ENCODE data around the gene DHX36. TPM values are rescaled to one million over a fixed set of nuclear protein-coding genes. Genes with fewer than 3 reads are reported as not detected.

DHX36 gene, protein sequence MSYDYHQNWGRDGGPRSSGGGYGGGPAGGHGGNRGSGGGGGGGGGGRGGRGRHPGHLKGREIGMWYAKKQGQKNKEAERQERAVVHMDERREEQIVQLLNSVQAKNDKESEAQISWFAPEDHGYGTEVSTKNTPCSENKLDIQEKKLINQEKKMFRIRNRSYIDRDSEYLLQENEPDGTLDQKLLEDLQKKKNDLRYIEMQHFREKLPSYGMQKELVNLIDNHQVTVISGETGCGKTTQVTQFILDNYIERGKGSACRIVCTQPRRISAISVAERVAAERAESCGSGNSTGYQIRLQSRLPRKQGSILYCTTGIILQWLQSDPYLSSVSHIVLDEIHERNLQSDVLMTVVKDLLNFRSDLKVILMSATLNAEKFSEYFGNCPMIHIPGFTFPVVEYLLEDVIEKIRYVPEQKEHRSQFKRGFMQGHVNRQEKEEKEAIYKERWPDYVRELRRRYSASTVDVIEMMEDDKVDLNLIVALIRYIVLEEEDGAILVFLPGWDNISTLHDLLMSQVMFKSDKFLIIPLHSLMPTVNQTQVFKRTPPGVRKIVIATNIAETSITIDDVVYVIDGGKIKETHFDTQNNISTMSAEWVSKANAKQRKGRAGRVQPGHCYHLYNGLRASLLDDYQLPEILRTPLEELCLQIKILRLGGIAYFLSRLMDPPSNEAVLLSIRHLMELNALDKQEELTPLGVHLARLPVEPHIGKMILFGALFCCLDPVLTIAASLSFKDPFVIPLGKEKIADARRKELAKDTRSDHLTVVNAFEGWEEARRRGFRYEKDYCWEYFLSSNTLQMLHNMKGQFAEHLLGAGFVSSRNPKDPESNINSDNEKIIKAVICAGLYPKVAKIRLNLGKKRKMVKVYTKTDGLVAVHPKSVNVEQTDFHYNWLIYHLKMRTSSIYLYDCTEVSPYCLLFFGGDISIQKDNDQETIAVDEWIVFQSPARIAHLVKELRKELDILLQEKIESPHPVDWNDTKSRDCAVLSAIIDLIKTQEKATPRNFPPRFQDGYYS
- total RNA-seq (2022), result 76.4 and 87.3 TPM in 2 replicates
- Bru-seq, nascent RNA, result percentile 95 among the genes with signal in this experiment
- percentile 91 among the genes with signal in this experiment for BruChase-seq, experiment 1, labeled RNA remaining after a 2-hour chase
- BruChase-seq, experiment 2, labeled RNA remaining after a 6-hour chase, result percentile 89 among the genes with signal in this experiment
- long read RNA-seq, full-length matches to known transcripts, result 23 of 26 reads
- long read RNA-seq, partial matches to known transcripts, result 2 of 26 reads
- long read RNA-seq, other reads (novel, unspliced or antisense), result 1 of 26 reads

DNA sequence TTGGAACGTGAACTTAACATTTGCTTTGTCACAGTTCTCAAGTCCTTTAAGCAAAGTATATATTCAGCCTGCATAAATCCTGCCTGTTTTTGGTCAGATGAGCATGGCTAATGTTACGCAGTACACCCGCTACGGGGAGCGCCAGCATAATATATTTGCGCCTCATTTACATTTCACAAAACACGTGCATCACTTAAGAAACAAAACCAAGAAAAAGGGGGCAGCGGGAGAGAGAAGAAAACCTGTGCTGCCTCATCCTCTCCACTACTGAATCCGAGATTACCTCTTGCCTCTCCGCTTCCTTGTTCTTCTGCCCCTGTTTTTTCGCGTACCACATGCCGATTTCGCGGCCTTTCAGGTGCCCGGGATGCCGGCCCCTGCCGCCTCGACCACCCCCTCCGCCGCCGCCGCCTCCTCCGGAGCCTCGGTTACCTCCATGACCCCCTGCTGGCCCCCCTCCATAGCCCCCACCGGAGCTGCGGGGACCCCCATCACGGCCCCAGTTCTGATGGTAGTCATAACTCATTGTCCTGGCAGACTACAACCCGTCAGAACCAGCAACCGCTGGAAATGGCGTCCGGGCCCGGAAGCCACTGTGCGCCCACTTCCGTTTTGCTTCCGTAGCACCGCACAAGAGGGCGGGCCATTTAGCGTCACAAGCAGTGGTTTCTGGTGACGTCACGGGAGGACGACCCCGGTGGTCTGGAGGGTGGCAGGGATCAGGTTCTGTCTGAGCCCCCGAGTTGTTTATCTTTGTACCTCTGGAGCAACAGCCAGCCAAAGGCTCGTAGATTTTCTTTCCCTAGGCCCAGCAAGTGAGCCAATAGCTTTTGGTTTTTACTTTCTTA lies at the start of gene DHX36:
TSS of gene DHX36 (minus strand) at position 597 of the 848 bp plus-strand sequence. CDS start at position 526, 71 bp downstream.
- ChIA-PET CTCF (interaction anchor here (0.6 to 0.7 kb wide), 2 partner anchors 107 to 437 kb away, joined by 3 to 4 read pairs; no protein-coding TSS in a partner anchor), POLR2A (interaction anchor here (0.6 kb wide), 2 partner anchors 74 to 888 kb away, joined by 5 to 6 read pairs; no protein-coding TSS in a partner anchor)
- Mint-ChIP-seq H3K4me1 (ENCODE audit: low read depth, unreplicated experiment) (peaks cover 10% of the 10 kb centered on the region), H3K27ac (ENCODE audit: unreplicated experiment) (peak within 1 kb of the TSS; percentile 91), H3K9me3 (ENCODE audit: unreplicated experiment) (peaks cover 10% of the 10 kb centered on the region), H3K36me3 (ENCODE audit: insufficient read depth, unreplicated experiment) (peaks cover 22% of the 10 kb centered on the region), H3K4me3 (ENCODE audit: unreplicated experiment) (peak within 1 kb of the TSS; percentile 83), H3K27me3 (ENCODE audit: insufficient read depth, unreplicated experiment) (no peaks in the 10 kb centered on the region)
- intact Hi-C loops (cut with micrococcal nuclease; ENCODE audit: unreplicated experiment), result loop anchor here (1.0 to 5.0 kb wide), 2 partner anchors 66 to 423 kb away; no protein-coding TSS in a partner anchor
- BruUV-seq (replicated peaks), result TSS peak; percentile 63
- TF ChIP-seq, protein P1, sequence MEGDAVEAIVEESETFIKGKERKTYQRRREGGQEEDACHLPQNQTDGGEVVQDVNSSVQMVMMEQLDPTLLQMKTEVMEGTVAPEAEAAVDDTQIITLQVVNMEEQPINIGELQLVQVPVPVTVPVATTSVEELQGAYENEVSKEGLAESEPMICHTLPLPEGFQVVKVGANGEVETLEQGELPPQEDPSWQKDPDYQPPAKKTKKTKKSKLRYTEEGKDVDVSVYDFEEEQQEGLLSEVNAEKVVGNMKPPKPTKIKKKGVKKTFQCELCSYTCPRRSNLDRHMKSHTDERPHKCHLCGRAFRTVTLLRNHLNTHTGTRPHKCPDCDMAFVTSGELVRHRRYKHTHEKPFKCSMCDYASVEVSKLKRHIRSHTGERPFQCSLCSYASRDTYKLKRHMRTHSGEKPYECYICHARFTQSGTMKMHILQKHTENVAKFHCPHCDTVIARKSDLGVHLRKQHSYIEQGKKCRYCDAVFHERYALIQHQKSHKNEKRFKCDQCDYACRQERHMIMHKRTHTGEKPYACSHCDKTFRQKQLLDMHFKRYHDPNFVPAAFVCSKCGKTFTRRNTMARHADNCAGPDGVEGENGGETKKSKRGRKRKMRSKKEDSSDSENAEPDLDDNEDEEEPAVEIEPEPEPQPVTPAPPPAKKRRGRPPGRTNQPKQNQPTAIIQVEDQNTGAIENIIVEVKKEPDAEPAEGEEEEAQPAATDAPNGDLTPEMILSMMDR (IDR thresholded peaks at IDR 0.05; ENCODE audit: insufficient read depth in 1 of 2, low read depth in 1 of 2, low read length in 1 of 2, severe bottlenecking in 1 of 2, unreplicated experiment in 1 of 2), result no peak
- H3K36me3 ChIP-seq (ENCODE audit: control insufficient read depth, insufficient read depth, low read length), result no peaks in the 10 kb centered on the region
- no peaks in the 10 kb centered on the region for H3K27me3 ChIP-seq (replicated peaks; ENCODE audit: control insufficient read depth, insufficient read depth, low read length)
- H3K4me1 ChIP-seq, result peaks cover 20% of the 10 kb centered on the region
- peak within 1 kb of the TSS; percentile 77 for H3K4me3 ChIP-seq (ENCODE audit: low read depth, low read length)
- no peaks in the 10 kb centered on the region for H3K9me3 ChIP-seq
- peak; percentile 87 to 89 for DNase-seq

DNA sequence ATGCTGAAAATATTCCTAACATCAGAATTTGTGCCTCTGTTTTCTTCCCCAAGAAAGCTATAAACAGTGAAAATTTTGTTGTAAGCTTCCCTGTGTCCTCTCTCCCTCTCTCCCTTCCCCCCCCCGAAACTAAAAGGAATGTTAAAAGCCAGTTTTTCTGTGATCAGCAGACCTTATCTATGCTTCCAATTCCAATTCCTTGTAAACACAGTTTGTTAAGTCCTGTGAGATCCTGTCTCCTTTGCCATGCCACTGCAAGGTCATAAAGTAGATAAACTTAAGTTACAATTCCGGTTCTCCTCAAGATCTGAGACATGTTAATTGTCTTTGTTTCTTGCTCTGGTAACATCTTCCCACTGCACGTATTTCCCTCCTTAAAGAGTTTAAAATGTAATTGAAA lies 42.9 kb upstream of the DHX36 start:
- Mint-ChIP-seq H3K4me1 (ENCODE audit: low read depth, unreplicated experiment) (peaks cover 36% of the 10 kb centered on the region), H3K27me3 (ENCODE audit: insufficient read depth, unreplicated experiment) (no peaks in the 10 kb centered on the region), H3K27ac (ENCODE audit: unreplicated experiment) (peak overlapping the region; percentile 72), H3K4me3 (ENCODE audit: unreplicated experiment) (peak overlapping the region; percentile 17), H3K36me3 (ENCODE audit: insufficient read depth, unreplicated experiment) (peaks cover 11% of the 10 kb centered on the region), H3K9me3 (ENCODE audit: unreplicated experiment) (peaks cover 13% of the 10 kb centered on the region)
- no peaks in the 10 kb centered on the region for H3K36me3 ChIP-seq (ENCODE audit: control insufficient read depth, insufficient read depth, low read length)
- no peaks in the 10 kb centered on the region for H3K27me3 ChIP-seq (replicated peaks; ENCODE audit: control insufficient read depth, insufficient read depth, low read length)
- no TSS peak for BruUV-seq (replicated peaks)
- TF ChIP-seq, protein P1 (IDR thresholded peaks at IDR 0.05; ENCODE audit: insufficient read depth in 1 of 2, low read depth in 1 of 2, low read length in 1 of 2, severe bottlenecking in 1 of 2, unreplicated experiment in 1 of 2), result no peak
- H3K9me3 ChIP-seq, result peaks cover 25% of the 10 kb centered on the region
- peak; percentile 43 for DNase-seq
- POLR2A ChIA-PET, result no interaction called here
- intact Hi-C loops (cut with micrococcal nuclease; ENCODE audit: unreplicated experiment), result loop anchor here (1.0 kb wide), 1 partner anchor 23 kb away; no protein-coding TSS in a partner anchor
- no peak overlapping the region for H3K4me3 ChIP-seq (ENCODE audit: low read depth, low read length)
- CTCF ChIA-PET, result no interaction called here
- peaks cover 22% of the 10 kb centered on the region for H3K4me1 ChIP-seq

Measured in Caco-2 (cell line).